ENCODE measurements around the gene DCTN2. TPM values are rescaled to one million over a fixed set of nuclear protein-coding genes. Genes with fewer than 3 reads are reported as not detected.

The DCTN2 gene
- polyA plus RNA-seq, 1 experiment, result 167 TPM

- no peak overlapping the region for H3K4me3 ChIP-seq (ENCODE audit: low read depth, low read length)
- DNase-seq (ENCODE audit: low read depth), result no peak
- no peaks in the 10 kb centered on the region for H3K27me3 ChIP-seq (ENCODE audit: control insufficient read depth, insufficient read depth, low read length)
- peaks cover 46% of the 10 kb centered on the region for H3K36me3 ChIP-seq (ENCODE audit: control insufficient read depth, insufficient read depth, low read length)
- ChIA-PET CTCF (interaction anchor here (1.0 kb wide), 1 partner anchor 54 kb away, joined by 3 read pairs; no protein-coding TSS in a partner anchor), POLR2A (no interaction called here)
- no peak for TF ChIP-seq CTCF (IDR thresholded peaks at IDR 0.05; ENCODE audit: insufficient read depth, low read depth, low read length)
Observed at GRCh38 chr12:57528176-57528575, 18.8 kb downstream of the DCTN2 start.

- no peak for TF ChIP-seq CTCF (IDR thresholded peaks at IDR 0.05; ENCODE audit: insufficient read depth, low read depth, low read length)
- ChIA-PET POLR2A (no interaction called here), CTCF (interaction anchor here (1.0 kb wide), 1 partner anchor 55 kb away, joined by 3 read pairs; no protein-coding TSS in a partner anchor)
- H3K4me3 ChIP-seq (ENCODE audit: low read depth, low read length), result no peak overlapping the region
- peaks cover 41% of the 10 kb centered on the region for H3K36me3 ChIP-seq (ENCODE audit: control insufficient read depth, insufficient read depth, low read length)
- no peak for DNase-seq (ENCODE audit: low read depth)
- H3K27me3 ChIP-seq (ENCODE audit: control insufficient read depth, insufficient read depth, low read length), result no peaks in the 10 kb centered on the region
Observed at GRCh38 chr12:57527184-57527583, 19.8 kb downstream of the DCTN2 start.

GRCh38 chr12:57526477-57527126 is 20.4 kb downstream of the DCTN2 start:
- Histone ChIP-seq H3K27me3 (ENCODE audit: control insufficient read depth, insufficient read depth, low read length) (no peaks in the 10 kb centered on the region), H3K36me3 (ENCODE audit: control insufficient read depth, insufficient read depth, low read length) (peaks cover 36% of the 10 kb centered on the region), H3K4me3 (ENCODE audit: low read depth, low read length) (no peak overlapping the region)
- CTCF ChIA-PET, result no interaction called here
- DNase-seq (ENCODE audit: low read depth), result no peak
- no peak for TF ChIP-seq CTCF (IDR thresholded peaks at IDR 0.05; ENCODE audit: insufficient read depth, low read depth, low read length)
- POLR2A ChIA-PET, result no interaction called here

GRCh38 chr12:57525615-57526383 is 21.2 kb downstream of the DCTN2 start:
- Histone ChIP-seq H3K27me3 (ENCODE audit: control insufficient read depth, insufficient read depth, low read length) (no peaks in the 10 kb centered on the region), H3K36me3 (ENCODE audit: control insufficient read depth, insufficient read depth, low read length) (peaks cover 36% of the 10 kb centered on the region), H3K4me3 (ENCODE audit: low read depth, low read length) (no peak overlapping the region)
- ChIA-PET CTCF (no interaction called here), POLR2A (no interaction called here)
- no peak for TF ChIP-seq CTCF (IDR thresholded peaks at IDR 0.05; ENCODE audit: insufficient read depth, low read depth, low read length)
- no peak for DNase-seq (ENCODE audit: low read depth)

- no peak overlapping the region for H3K4me3 ChIP-seq (ENCODE audit: low read depth, low read length)
- H3K27me3 ChIP-seq (ENCODE audit: control insufficient read depth, insufficient read depth, low read length), result no peaks in the 10 kb centered on the region
- DNase-seq (ENCODE audit: low read depth), result no peak
- H3K36me3 ChIP-seq (ENCODE audit: control insufficient read depth, insufficient read depth, low read length), result peaks cover 32% of the 10 kb centered on the region
- POLR2A ChIA-PET, result no interaction called here
- CTCF ChIA-PET, result interaction anchor here (1.3 kb wide), 1 partner anchor 22 kb away, joined by 3 read pairs; the partner anchor contains the start of gene DCTN2
- TF ChIP-seq CTCF (IDR thresholded peaks at IDR 0.05; ENCODE audit: insufficient read depth, low read depth, low read length), result no peak
Observed at GRCh38 chr12:57524814-57525614, 22.0 kb downstream of the DCTN2 start.

Data from BJ (cell line).